ENCODE results near the gene PRKG2. TPM values are rescaled to one million over a fixed set of nuclear protein-coding genes. Genes with fewer than 3 reads are reported as not detected.

Gene PRKG2, protein sequence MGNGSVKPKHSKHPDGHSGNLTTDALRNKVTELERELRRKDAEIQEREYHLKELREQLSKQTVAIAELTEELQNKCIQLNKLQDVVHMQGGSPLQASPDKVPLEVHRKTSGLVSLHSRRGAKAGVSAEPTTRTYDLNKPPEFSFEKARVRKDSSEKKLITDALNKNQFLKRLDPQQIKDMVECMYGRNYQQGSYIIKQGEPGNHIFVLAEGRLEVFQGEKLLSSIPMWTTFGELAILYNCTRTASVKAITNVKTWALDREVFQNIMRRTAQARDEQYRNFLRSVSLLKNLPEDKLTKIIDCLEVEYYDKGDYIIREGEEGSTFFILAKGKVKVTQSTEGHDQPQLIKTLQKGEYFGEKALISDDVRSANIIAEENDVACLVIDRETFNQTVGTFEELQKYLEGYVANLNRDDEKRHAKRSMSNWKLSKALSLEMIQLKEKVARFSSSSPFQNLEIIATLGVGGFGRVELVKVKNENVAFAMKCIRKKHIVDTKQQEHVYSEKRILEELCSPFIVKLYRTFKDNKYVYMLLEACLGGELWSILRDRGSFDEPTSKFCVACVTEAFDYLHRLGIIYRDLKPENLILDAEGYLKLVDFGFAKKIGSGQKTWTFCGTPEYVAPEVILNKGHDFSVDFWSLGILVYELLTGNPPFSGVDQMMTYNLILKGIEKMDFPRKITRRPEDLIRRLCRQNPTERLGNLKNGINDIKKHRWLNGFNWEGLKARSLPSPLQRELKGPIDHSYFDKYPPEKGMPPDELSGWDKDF
- total RNA-seq, result 1 to 10 TPM in 2 of 5 donors, under 1 TPM in 3; 0.49 to 2.9 (median 0.98) TPM
- 1.5 TPM for total RNA-seq (2013)
- total RNA-seq, result 0.05 to 10.1 (median 1.3) reads per million in 29 experiments

DNA sequence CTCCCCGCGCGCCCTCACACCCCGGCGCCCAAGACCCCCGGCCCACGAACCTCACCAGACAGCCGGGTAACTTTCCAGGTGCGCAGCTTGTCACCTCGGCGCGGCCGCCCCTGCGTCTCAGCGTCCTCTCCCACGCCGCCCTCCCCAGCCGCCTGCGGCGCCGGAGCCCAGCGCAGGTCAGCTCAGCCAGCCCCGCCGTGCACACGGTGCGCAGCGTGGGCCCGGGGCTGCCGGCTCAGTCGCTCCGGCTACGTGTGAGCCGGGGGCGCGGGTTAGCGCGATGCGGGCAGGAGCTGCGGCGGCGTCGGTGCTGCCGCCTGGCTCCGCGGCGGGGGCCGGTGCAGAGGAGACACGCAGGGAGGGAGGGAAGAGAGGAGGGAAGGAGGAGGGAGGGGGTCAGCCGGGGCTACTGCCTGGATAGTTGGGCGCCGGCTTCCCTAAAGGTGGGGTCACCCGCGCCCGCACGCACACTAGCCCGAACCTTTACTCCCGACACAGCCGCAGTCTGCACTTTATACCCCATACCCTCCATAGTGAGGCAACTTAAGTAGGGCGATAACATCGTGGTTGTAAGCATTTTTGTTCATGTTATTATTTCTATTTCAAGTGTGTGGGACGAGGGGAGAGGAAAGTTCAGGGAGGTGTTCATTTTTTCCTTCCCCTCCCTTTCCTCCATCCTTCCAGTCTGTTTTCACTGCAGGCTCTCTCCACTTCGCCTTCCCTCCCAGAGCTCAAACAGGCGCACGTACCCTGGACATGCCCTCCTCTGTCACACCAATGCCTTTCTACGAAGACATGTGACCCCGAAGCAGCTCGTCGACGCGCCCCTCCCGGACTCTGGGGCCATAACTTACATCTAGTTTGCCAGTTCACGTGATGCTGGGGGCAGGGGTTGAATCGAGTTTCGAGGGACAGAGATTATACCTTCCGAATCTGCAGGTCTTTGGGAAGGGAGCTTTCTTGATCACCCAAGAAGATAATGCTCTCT, at the start of gene PRKG2:
Gene PRKG2 (minus strand): TSS at position 342 of the 988 bp plus-strand sequence. CDS start 10,175 bp downstream, outside the sequence.
- H3K27ac Mint-ChIP-seq, result no peak within 1 kb of the TSS
- H3K9me3 Mint-ChIP-seq, result peaks cover 0 to 5% (median 0%) of the 10 kb centered on the region in 3 donors
- no peaks in the 10 kb centered on the region for H3K36me3 ChIP-seq (ENCODE audit: control insufficient read depth in 2 of 2, extremely low read depth in 1 of 2, insufficient read depth in 1 of 2, low read length in 1 of 2)
- H3K4me1 ChIP-seq (ENCODE audit: control insufficient read depth in 1 of 2, extremely low read depth in 1 of 2, insufficient read depth in 2 of 2, low read length in 2 of 2), result peaks cover 0 to 3% of the 10 kb centered on the region in 2 experiments
- H3K4me1 Mint-ChIP-seq, result peaks cover 7 to 13% (median 12%) of the 10 kb centered on the region in 3 donors
- H3K27me3 Mint-ChIP-seq, result peaks cover 35 to 44% of the 10 kb centered on the region in 2 donors
- no peaks in the 10 kb centered on the region for H3K9me3 ChIP-seq
- no peak within 1 kb of the TSS for H3K27ac ChIP-seq (ENCODE audit: low read length)
- no peak within 1 kb of the TSS for H3K4me3 ChIP-seq (ENCODE audit: control insufficient read depth in 1 of 2, extremely low read depth in 1 of 2, low read length in 1 of 2)
- H3K4me3 Mint-ChIP-seq, result peak within 1 kb of the TSS; percentile 31 to 56 (median 39)
- CTCF ChIA-PET, result interaction anchor here in 1 of 2 donors (0.6 kb wide), 1 partner anchor 1017 kb away, joined by 6 read pairs; no protein-coding TSS in a partner anchor
- POLR2A ChIA-PET, result no interaction called here
- H3K27me3 ChIP-seq (replicated peaks in 1 of 2; ENCODE audit: control insufficient read depth in 2 of 2, extremely low read depth in 1 of 2, insufficient read depth in 2 of 2, low read length in 1 of 2), result peaks cover 6 to 16% of the 10 kb centered on the region in 2 experiments
- no peak for DNase-seq
- no peaks in the 10 kb centered on the region for H3K36me3 Mint-ChIP-seq
- WGBS (ENCODE audit: insufficient coverage), result 4% methylated on average over 49 of the region's 75 CpGs
- peak in 3 of 4 experiments; percentile 8 to 33 (median 18) for ATAC-seq (replicated peaks in 1 of 4)

DNA sequence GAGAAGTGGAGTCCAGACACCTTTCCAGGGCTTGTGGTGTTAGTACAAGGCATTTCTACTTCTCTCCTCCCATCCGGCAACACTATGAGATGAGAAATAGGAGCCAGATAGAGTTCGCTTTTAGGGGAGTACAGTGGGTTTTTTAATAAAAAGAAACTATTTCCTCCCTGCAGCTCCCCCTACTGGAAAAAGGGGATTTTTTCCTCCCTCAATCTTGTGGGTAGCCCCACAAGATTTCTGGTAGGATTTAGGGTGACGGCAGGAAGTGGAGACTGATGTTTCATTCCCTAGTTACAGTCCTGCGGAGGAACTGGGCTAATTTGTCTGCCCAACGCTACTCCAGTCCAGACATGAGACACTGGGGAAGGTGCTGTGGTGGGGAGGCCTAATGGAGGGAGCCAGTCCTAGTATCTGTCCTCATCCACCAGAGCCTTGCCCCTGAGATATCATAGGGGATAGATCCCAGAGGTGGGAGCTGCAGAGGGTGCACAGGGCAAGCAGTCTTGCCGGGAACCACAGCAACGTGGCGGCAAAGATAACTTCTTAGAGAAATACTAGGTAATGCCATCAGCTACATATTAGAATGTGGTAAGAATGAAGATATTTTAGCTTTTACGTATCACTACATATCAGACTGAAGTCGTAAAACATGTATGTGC, 45.5 kb upstream of the PRKG2 start:
- no peaks in the 10 kb centered on the region for H3K4me1 ChIP-seq (ENCODE audit: control insufficient read depth in 1 of 2, extremely low read depth in 1 of 2, insufficient read depth in 2 of 2, low read length in 2 of 2)
- H3K27me3 ChIP-seq (replicated peaks in 1 of 2; ENCODE audit: control insufficient read depth in 2 of 2, extremely low read depth in 1 of 2, insufficient read depth in 2 of 2, low read length in 1 of 2), result peaks cover 0 to 3% of the 10 kb centered on the region in 2 experiments
- Mint-ChIP-seq H3K27me3 (peaks cover 0 to 3% of the 10 kb centered on the region in 2 donors), H3K36me3 (no peaks in the 10 kb centered on the region), H3K4me3 (no peak overlapping the region), H3K27ac (no peak overlapping the region), H3K9me3 (peaks cover 0 to 3% (median 0%) of the 10 kb centered on the region in 3 donors), H3K4me1 (no peaks in the 10 kb centered on the region)
- H3K4me3 ChIP-seq (ENCODE audit: control insufficient read depth in 1 of 2, extremely low read depth in 1 of 2, low read length in 1 of 2), result no peak overlapping the region
- no peaks in the 10 kb centered on the region for H3K9me3 ChIP-seq
- no peaks in the 10 kb centered on the region for H3K36me3 ChIP-seq (ENCODE audit: control insufficient read depth in 2 of 2, extremely low read depth in 1 of 2, insufficient read depth in 1 of 2, low read length in 1 of 2)
- no peak overlapping the region for H3K27ac ChIP-seq (ENCODE audit: low read length)
- CTCF ChIA-PET, result interaction anchor here in 1 of 2 donors (0.7 kb wide), 1 partner anchor 191 kb away, joined by 5 read pairs; no protein-coding TSS in a partner anchor
- ATAC-seq (replicated peaks in 1 of 4), result no peak
- POLR2A ChIA-PET, result no interaction called here
- 96% methylated on average over 3 of the region's 10 CpGs for WGBS (ENCODE audit: insufficient coverage)
- DNase-seq, result peak in 1 of 35 experiments; percentile 3

DNA sequence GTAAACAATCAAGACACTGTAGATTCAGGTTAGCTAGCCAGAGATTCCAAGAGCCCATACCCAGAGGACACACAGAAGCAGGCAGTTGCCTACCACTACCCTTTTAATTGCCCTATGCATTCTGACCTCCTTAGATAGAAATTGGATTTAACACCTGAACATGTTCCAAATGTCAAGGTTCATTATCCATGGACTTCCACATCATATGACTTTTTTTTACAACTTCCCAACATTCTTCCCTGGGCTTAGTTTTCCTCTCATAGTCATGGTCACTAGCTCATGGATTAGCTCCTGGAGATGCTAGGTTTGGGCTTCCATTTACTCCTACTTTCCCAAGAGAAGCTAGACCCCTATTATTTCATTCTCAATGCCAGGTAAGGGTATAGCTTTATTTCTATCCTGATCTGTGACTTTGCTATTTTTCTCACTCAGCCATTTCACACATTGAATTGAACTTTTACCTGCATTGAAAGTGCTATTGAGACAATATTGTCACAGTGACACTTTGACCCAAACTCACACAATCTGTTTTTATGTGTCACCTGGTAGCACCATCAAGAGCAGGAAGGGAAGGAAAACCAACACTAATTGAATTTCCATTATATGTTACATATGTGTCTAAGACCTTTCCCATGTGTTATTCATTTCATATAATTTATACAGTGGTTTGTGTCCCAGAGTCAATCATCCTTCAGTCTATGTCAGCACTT, 44.0 kb upstream of the PRKG2 start:
- CTCF ChIA-PET, result no interaction called here
- H3K27ac Mint-ChIP-seq, result no peak overlapping the region
- no peak overlapping the region for H3K4me3 ChIP-seq (ENCODE audit: control insufficient read depth in 1 of 2, extremely low read depth in 1 of 2, low read length in 1 of 2)
- ATAC-seq (replicated peaks in 1 of 4) (no peak), DNase-seq (no peak)
- POLR2A ChIA-PET, result interaction anchor here in 1 of 2 donors (0.7 kb wide), 1 partner anchor 716 kb away, joined by 4 read pairs; no protein-coding TSS in a partner anchor
- H3K9me3 ChIP-seq, result no peaks in the 10 kb centered on the region
- H3K36me3 ChIP-seq (ENCODE audit: control insufficient read depth in 2 of 2, extremely low read depth in 1 of 2, insufficient read depth in 1 of 2, low read length in 1 of 2), result no peaks in the 10 kb centered on the region
- no peaks in the 10 kb centered on the region for H3K4me1 ChIP-seq (ENCODE audit: control insufficient read depth in 1 of 2, extremely low read depth in 1 of 2, insufficient read depth in 2 of 2, low read length in 2 of 2)
- H3K27me3 ChIP-seq (replicated peaks in 1 of 2; ENCODE audit: control insufficient read depth in 2 of 2, extremely low read depth in 1 of 2, insufficient read depth in 2 of 2, low read length in 1 of 2), result peaks cover 0 to 3% of the 10 kb centered on the region in 2 experiments
- H3K9me3 Mint-ChIP-seq, result no peaks in the 10 kb centered on the region
- no peak overlapping the region for H3K27ac ChIP-seq (ENCODE audit: low read length)
- H3K36me3 Mint-ChIP-seq, result no peaks in the 10 kb centered on the region
- H3K4me3 Mint-ChIP-seq, result no peak overlapping the region
- no peaks in the 10 kb centered on the region for H3K4me1 Mint-ChIP-seq
- peaks cover 0 to 3% of the 10 kb centered on the region in 2 donors for H3K27me3 Mint-ChIP-seq

DNA sequence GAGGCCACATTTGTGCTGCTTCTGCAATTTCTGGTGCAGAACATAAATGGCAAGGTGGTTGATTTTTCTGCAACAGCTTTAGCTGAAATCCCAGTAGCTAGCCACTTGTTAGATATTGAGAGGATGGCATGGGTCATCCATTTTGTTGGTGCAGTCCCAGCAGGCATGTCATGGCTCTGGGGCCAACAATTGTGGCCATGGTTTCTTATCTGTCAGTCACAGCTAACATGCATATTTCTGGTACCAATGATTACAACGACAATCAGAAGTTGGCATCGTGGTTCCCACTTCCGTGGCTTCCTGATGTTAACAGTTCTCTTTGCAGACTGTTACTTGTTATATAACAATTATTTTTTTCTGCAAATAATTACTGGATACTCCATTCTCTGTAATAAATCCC, 42.8 kb upstream of the PRKG2 start:
- WGBS (ENCODE audit: insufficient coverage), result no CpG with 5 or more reads among the region's 3 CpGs
- Mint-ChIP-seq H3K27me3 (peaks cover 0 to 3% of the 10 kb centered on the region in 2 donors), H3K4me1 (no peaks in the 10 kb centered on the region), H3K36me3 (no peaks in the 10 kb centered on the region), H3K4me3 (no peak overlapping the region), H3K9me3 (no peaks in the 10 kb centered on the region), H3K27ac (no peak overlapping the region)
- ChIA-PET CTCF (no interaction called here), POLR2A (no interaction called here)
- Histone ChIP-seq H3K36me3 (ENCODE audit: control insufficient read depth in 2 of 2, extremely low read depth in 1 of 2, insufficient read depth in 1 of 2, low read length in 1 of 2) (no peaks in the 10 kb centered on the region), H3K27me3 (replicated peaks in 1 of 2; ENCODE audit: control insufficient read depth in 2 of 2, extremely low read depth in 1 of 2, insufficient read depth in 2 of 2, low read length in 1 of 2) (peaks cover 0 to 3% of the 10 kb centered on the region in 2 experiments), H3K4me1 (ENCODE audit: control insufficient read depth in 1 of 2, extremely low read depth in 1 of 2, insufficient read depth in 2 of 2, low read length in 2 of 2) (no peaks in the 10 kb centered on the region), H3K9me3 (no peaks in the 10 kb centered on the region), H3K4me3 (ENCODE audit: control insufficient read depth in 1 of 2, extremely low read depth in 1 of 2, low read length in 1 of 2) (no peak overlapping the region), H3K27ac (ENCODE audit: low read length) (no peak overlapping the region)
- ATAC-seq (replicated peaks in 1 of 4) (no peak), DNase-seq (no peak)

DNA sequence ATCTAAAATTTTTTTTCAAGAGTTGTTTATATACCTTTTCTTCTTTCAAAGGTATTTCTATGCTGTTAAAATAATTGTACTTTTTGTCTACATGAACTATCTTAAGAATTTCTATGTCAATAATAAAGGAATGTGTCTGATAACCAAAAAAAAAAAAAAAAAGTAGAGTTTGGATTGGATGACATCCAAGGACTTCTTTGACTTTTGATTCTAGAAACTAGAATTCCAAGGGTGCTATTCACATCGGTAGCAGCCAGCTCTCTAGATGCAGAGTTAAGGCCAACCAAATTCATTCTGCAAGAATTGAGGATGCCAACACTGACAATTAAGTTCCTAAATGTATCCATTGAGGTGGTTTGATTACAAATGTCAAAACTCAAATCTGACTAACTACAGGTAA, 42.0 kb upstream of the PRKG2 start:
- Histone ChIP-seq H3K9me3 (no peaks in the 10 kb centered on the region), H3K27me3 (replicated peaks in 1 of 2; ENCODE audit: control insufficient read depth in 2 of 2, extremely low read depth in 1 of 2, insufficient read depth in 2 of 2, low read length in 1 of 2) (peaks cover 0 to 3% of the 10 kb centered on the region in 2 experiments), H3K4me1 (ENCODE audit: control insufficient read depth in 1 of 2, extremely low read depth in 1 of 2, insufficient read depth in 2 of 2, low read length in 2 of 2) (no peaks in the 10 kb centered on the region), H3K4me3 (ENCODE audit: control insufficient read depth in 1 of 2, extremely low read depth in 1 of 2, low read length in 1 of 2) (no peak overlapping the region), H3K27ac (ENCODE audit: low read length) (no peak overlapping the region), H3K36me3 (ENCODE audit: control insufficient read depth in 2 of 2, extremely low read depth in 1 of 2, insufficient read depth in 1 of 2, low read length in 1 of 2) (no peaks in the 10 kb centered on the region)
- CTCF ChIA-PET, result no interaction called here
- POLR2A ChIA-PET, result no interaction called here
- Mint-ChIP-seq H3K36me3 (no peaks in the 10 kb centered on the region), H3K4me3 (no peak overlapping the region), H3K4me1 (no peaks in the 10 kb centered on the region), H3K9me3 (no peaks in the 10 kb centered on the region), H3K27me3 (peaks cover 0 to 3% of the 10 kb centered on the region in 2 donors), H3K27ac (no peak overlapping the region)
- ATAC-seq (replicated peaks in 1 of 4) (no peak), DNase-seq (no peak)
- WGBS (ENCODE audit: insufficient coverage), result no CpG with 5 or more reads among the region's 1 CpG

Data from T-cell (primary cell).